ENCODE data around the gene MRPL36.

GRCh38 chr5:1794901-1795290 lies 4.7 kb downstream of the MRPL36 start:
- TF ChIP-seq CTCF (conservative IDR thresholded peaks at IDR 0.05; ENCODE audit: low read depth in 2 of 2), result no peak
- TF ChIP-seq POLR2AphosphoS5 (IDR thresholded peaks at IDR 0.05; ENCODE audit: low read depth), result no peak
- TF ChIP-seq EZH2phosphoT487 (IDR thresholded peaks at IDR 0.05; ENCODE audit: unreplicated experiment), result no peak
- TF ChIP-seq EZH2 (IDR thresholded peaks at IDR 0.05; ENCODE audit: low read depth, unreplicated experiment), result no peak
- TF ChIP-seq REST (IDR thresholded peaks at IDR 0.05; ENCODE audit: unreplicated experiment), result no peak
- TF ChIP-seq ETS1 (IDR thresholded peaks at IDR 0.05), result no peak
- TF ChIP-seq CREB1 (CRISPR knock-in tag; IDR thresholded peaks at IDR 0.05; ENCODE audit: low read depth), result no peak
- TF ChIP-seq ZNF331 (CRISPR knock-in tag; IDR thresholded peaks at IDR 0.05; ENCODE audit: low read depth), result no peak
- TF ChIP-seq JUNB (IDR thresholded peaks at IDR 0.05; ENCODE audit: unreplicated experiment), result no peak
- TF ChIP-seq STAT1 (IDR thresholded peaks at IDR 0.05; ENCODE audit: unreplicated experiment), result no peak

Measured in GM23338 (cell line).